ENCODE data around the gene NCKAP5. TPM values are rescaled to one million over a fixed set of nuclear protein-coding genes. Genes with fewer than 3 reads are reported as not detected.

NCKAP5 gene
- total RNA-seq, 2 donors from 2014 or later: not detected

DNA sequence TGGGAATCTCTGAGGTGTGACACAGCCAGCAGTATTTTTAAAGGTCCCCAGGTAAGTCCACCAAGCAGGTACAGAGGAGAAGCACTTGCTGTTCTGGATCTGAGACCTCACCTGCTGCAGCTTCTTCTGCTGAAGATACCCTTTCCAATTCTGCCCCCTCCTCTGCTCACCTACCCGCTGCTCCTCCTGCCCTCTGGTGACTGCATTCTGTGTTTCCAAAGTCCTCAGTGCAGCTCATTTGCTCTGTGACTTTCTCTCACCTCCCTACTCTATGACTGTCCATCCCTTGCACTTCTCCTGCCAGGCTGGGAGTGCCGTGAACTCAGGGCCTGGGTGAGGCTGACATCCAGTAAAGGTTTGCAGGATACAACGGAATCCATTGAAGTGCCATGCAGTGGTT is 693.1 kb downstream of the NCKAP5 start:
- H3K4me1 Mint-ChIP-seq (ENCODE audit: low read depth in 2 of 2): no peaks in the 10 kb centered on the region
- no peak overlapping the region for H3K27ac Mint-ChIP-seq
- ATAC-seq: no peak
- H3K4me3 Mint-ChIP-seq: no peak overlapping the region
- H3K9me3 Mint-ChIP-seq: peaks cover 4% of the 10 kb centered on the region
- no peak for DNase-seq (ENCODE audit: low spot score)
- no peaks in the 10 kb centered on the region for H3K27me3 Mint-ChIP-seq
- H3K36me3 Mint-ChIP-seq: no peaks in the 10 kb centered on the region

GRCh38 chr2:132873738-132874137 is 694.5 kb downstream of the NCKAP5 start:
- peaks cover 8% of the 10 kb centered on the region for H3K9me3 Mint-ChIP-seq
- H3K27me3 Mint-ChIP-seq: no peaks in the 10 kb centered on the region
- no peak overlapping the region for H3K27ac Mint-ChIP-seq
- no peak for ATAC-seq
- no peaks in the 10 kb centered on the region for H3K4me1 Mint-ChIP-seq (ENCODE audit: low read depth in 2 of 2)
- no peaks in the 10 kb centered on the region for H3K36me3 Mint-ChIP-seq
- no peak overlapping the region for H3K4me3 Mint-ChIP-seq
- no peak for DNase-seq (ENCODE audit: low spot score)

DNA sequence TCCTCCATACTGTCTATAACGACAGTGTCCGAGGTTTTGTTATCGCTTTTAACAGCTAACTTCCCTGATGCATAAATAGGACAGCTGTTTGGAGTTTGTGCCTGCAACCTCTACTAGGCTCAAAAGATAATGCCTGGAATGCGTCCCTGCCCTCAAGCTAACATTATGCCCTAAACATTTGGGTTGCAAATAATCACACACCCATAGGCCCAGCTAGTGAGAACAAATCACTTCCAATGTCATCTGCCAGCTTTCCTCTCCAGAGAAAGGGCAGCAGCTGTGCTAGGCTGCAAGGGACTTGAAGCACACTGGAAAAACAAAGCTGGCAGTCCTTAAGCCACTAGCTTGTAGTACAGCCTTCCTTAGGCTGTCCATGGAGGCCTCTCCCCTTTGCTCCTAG is 696.4 kb downstream of the NCKAP5 start:
- no peak overlapping the region for H3K4me3 Mint-ChIP-seq
- H3K36me3 Mint-ChIP-seq: no peaks in the 10 kb centered on the region
- no peak for DNase-seq (ENCODE audit: low spot score)
- no peaks in the 10 kb centered on the region for H3K4me1 Mint-ChIP-seq (ENCODE audit: low read depth in 2 of 2)
- no peak overlapping the region for H3K27ac Mint-ChIP-seq
- H3K27me3 Mint-ChIP-seq: no peaks in the 10 kb centered on the region
- peaks cover 8% of the 10 kb centered on the region for H3K9me3 Mint-ChIP-seq
- no peak for ATAC-seq

DNA sequence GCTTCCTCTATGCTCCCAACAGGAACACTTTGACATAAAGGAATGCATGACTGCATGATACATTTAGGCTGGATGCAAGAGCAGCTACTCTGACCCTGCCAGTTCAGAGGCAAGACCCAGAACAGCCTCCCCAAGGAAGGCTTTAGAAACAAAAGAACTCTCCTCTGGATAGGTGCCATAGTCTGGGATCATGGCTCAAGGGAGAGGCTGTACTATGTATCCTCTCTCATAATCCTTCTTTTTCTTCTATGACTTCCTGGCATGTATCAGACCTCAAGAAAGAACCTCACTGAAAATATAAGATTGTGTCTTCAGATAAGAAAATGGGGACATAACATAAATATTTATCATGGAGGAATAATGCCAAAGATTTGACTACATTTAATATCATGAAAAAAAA is 704.3 kb downstream of the NCKAP5 start:
- ATAC-seq: no peak
- no peaks in the 10 kb centered on the region for H3K27me3 Mint-ChIP-seq
- peaks cover 5% of the 10 kb centered on the region for H3K9me3 Mint-ChIP-seq
- no peaks in the 10 kb centered on the region for H3K4me1 Mint-ChIP-seq (ENCODE audit: low read depth in 2 of 2)
- DNase-seq (ENCODE audit: low spot score): no peak
- no peak overlapping the region for H3K4me3 Mint-ChIP-seq
- H3K27ac Mint-ChIP-seq: no peak overlapping the region
- H3K36me3 Mint-ChIP-seq: no peaks in the 10 kb centered on the region

DNA sequence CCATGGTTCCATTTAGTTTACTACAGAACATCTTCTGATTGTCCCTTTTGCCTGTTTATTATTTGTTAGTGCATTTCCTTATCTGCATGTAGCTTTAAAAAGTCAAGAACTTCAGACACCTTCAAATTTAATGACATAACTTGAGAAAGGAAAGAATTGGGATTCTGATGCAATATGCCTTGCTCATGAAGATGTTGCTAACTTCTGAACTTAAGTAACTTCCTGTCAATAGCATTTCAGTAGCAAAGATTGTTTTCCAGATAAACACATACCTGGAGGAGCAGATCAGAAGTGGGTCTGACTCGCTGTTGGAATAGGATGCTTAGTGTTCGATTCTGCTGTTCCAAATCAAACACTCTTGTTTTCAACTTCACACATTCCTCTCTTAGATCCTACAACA is 708.0 kb downstream of the NCKAP5 start:
- DNase-seq (ENCODE audit: low spot score) (no peak), ATAC-seq (no peak)
- Mint-ChIP-seq H3K27me3 (no peaks in the 10 kb centered on the region), H3K4me3 (no peak overlapping the region), H3K27ac (no peak overlapping the region), H3K9me3 (peaks cover 5% of the 10 kb centered on the region), H3K36me3 (no peaks in the 10 kb centered on the region), H3K4me1 (ENCODE audit: low read depth in 2 of 2) (no peaks in the 10 kb centered on the region)

GRCh38 chr2:132859590-132859989 is 708.7 kb downstream of the NCKAP5 start:
- Mint-ChIP-seq H3K27me3 (no peaks in the 10 kb centered on the region), H3K4me1 (ENCODE audit: low read depth in 2 of 2) (no peaks in the 10 kb centered on the region), H3K27ac (no peak overlapping the region), H3K9me3 (peaks cover 5% of the 10 kb centered on the region), H3K4me3 (no peak overlapping the region), H3K36me3 (no peaks in the 10 kb centered on the region)
- DNase-seq (ENCODE audit: low spot score): no peak
- ATAC-seq: no peak

DNA sequence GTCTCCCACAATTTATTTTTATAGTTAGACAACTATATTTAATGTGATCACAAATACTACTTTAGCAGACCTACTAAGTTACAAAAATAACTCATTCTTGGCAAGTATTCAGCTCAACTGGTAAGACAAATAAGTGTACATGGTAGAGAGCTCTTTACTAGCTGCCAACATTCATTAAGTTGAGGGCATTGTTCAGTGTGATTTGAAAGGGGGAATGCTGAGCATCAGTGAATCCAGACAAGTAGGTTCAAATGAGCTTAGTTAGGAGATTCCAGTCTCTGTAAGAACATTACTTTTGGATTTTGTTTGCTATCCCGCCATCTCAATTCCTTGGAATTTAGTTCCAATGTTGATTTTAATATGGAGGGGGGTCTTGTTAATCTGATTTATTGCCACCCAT is 710.9 kb downstream of the NCKAP5 start:
- Mint-ChIP-seq H3K27ac (no peak overlapping the region), H3K9me3 (peaks cover 5% of the 10 kb centered on the region), H3K27me3 (no peaks in the 10 kb centered on the region), H3K4me1 (ENCODE audit: low read depth in 2 of 2) (no peaks in the 10 kb centered on the region), H3K4me3 (no peak overlapping the region), H3K36me3 (no peaks in the 10 kb centered on the region)
- ATAC-seq: no peak
- no peak for DNase-seq (ENCODE audit: low spot score)

DNA sequence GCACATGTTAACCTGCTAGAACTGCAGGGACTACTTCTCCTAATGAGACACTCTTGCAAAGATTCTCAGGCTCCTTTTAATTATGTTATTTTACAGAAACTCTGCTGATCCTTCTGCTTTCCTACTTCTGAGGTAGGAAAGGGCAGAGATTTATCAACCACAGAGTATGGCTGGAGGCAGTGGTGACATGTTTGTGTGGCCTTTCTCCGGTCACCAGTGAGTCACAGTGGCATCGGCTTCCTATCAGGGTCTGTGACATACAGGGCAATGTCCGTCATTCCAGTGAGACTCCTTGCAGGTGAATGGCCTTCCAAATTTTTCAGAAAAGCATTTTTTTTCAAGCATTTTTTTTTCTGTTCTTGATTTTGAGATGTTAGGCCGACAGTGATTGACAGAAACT is 717.6 kb downstream of the NCKAP5 start:
- Mint-ChIP-seq H3K27me3 (no peaks in the 10 kb centered on the region), H3K4me3 (no peak overlapping the region), H3K4me1 (ENCODE audit: low read depth in 2 of 2) (no peaks in the 10 kb centered on the region), H3K9me3 (no peaks in the 10 kb centered on the region), H3K36me3 (no peaks in the 10 kb centered on the region), H3K27ac (no peak overlapping the region)
- no peak for DNase-seq (ENCODE audit: low spot score)
- no peak for ATAC-seq

DNA sequence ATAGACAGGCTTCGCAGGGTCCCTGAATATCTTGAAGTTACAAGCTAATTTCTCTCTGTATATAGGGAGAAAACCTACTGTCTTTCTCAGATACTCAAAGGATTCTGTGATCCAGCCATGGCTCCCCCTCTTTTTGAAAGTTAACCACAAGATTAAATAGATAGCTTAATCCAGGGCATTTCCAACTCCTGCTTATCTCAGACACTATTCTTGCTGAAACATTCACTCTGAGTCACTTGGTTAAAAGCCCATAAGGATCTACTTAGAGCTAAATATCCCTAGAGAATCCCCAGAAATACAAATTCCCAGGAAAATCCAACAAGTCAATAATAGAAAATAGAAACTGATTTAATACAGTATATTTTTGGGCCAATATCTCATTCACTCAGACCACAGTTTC is 719.1 kb downstream of the NCKAP5 start:
- no peaks in the 10 kb centered on the region for H3K36me3 Mint-ChIP-seq

DNA sequence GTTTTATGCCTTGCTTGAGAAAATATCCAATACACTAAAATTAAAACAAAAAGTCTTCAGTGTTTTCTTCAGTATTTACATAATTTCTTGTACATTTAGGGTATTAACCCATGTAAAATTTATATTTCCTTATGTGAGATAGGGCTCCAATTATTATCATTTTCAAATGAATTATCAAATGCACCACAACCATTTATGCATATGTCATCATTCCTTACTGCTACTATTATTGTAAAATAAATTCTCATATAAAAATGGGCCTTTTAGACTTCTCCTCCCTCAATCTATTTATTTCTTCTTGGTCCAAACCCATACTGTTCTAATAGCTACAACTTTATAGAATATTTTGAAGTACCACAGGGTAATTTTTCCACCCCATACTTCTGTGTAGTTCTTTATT is 722.9 kb downstream of the NCKAP5 start:
- H3K27me3 Mint-ChIP-seq: no peaks in the 10 kb centered on the region
- H3K27ac Mint-ChIP-seq: no peak overlapping the region
- no peaks in the 10 kb centered on the region for H3K9me3 Mint-ChIP-seq
- no peak for DNase-seq (ENCODE audit: low spot score)
- no peak for ATAC-seq
- no peaks in the 10 kb centered on the region for H3K36me3 Mint-ChIP-seq
- H3K4me3 Mint-ChIP-seq: no peak overlapping the region
- H3K4me1 Mint-ChIP-seq (ENCODE audit: low read depth in 2 of 2): no peaks in the 10 kb centered on the region

More for the DNA sequence above, 719.1 kb downstream of the NCKAP5 start:
- H3K4me1 Mint-ChIP-seq (ENCODE audit: low read depth in 2 of 2): no peaks in the 10 kb centered on the region
- H3K4me3 Mint-ChIP-seq: no peak overlapping the region
- DNase-seq (ENCODE audit: low spot score) (no peak), ATAC-seq (no peak)
- H3K27me3 Mint-ChIP-seq: no peaks in the 10 kb centered on the region
- H3K9me3 Mint-ChIP-seq: no peaks in the 10 kb centered on the region
- no peak overlapping the region for H3K27ac Mint-ChIP-seq

- Mint-ChIP-seq H3K4me3 (no peak overlapping the region), H3K27me3 (no peaks in the 10 kb centered on the region), H3K4me1 (ENCODE audit: low read depth in 2 of 2) (no peaks in the 10 kb centered on the region), H3K27ac (no peak overlapping the region), H3K36me3 (no peaks in the 10 kb centered on the region), H3K9me3 (peaks cover 3% of the 10 kb centered on the region)
- ATAC-seq (no peak), DNase-seq (ENCODE audit: low spot score) (no peak)
Observed at GRCh38 chr2:132844585-132844984, 723.7 kb downstream of the NCKAP5 start.

DNA sequence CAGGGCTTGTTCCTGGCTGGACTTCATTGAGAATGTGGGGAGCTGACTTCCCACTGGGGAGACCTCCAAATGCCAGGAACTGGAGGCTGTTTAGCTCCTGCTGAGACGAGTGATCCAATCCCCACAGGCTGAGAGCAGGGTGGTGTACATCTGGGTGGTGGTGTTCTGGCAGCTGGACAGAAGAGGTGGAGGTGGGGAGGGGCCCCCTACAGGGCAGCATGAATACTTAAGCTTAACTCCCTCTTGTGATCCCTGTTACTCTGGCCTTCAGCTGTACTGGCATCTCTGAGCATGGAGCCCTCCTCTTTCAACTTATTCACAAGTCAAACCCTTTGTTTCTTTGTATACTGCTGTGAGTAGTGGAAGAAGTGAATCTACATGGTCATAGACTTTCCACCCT is 730.5 kb downstream of the NCKAP5 start:
- Mint-ChIP-seq H3K27me3 (no peaks in the 10 kb centered on the region), H3K4me1 (ENCODE audit: low read depth in 2 of 2) (no peaks in the 10 kb centered on the region), H3K27ac (no peak overlapping the region), H3K4me3 (no peak overlapping the region), H3K9me3 (peaks cover 17% of the 10 kb centered on the region), H3K36me3 (peaks cover 8% of the 10 kb centered on the region)
- no peak for DNase-seq (ENCODE audit: low spot score)
- ATAC-seq: no peak

DNA sequence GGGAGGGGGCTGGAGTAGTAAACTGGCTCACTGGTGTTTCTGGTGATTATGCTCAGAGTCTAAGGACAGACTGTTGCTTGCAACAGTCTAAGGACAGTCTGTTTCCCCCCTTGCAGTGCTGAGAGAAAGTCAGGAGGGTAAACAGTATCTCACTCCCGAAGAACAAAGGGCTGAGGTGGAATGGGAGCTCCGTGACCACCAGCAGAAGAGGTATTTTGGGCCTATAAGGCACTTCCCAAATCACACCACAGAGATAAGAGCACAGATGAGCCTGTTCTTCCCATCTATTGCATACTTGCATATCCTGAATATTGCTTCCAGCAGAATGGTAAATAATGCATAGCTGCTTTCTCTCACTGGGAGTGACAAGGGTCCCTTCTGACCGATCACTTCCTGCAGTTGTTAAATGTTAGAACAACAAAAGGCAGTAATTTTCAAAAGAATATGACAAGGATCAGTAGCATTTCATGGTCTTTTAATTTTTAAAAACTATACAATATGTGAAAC is 737.9 kb downstream of the NCKAP5 start:
- Mint-ChIP-seq H3K9me3 (peaks cover 9% of the 10 kb centered on the region), H3K27ac (no peak overlapping the region), H3K4me1 (ENCODE audit: low read depth in 2 of 2) (no peaks in the 10 kb centered on the region), H3K4me3 (no peak overlapping the region), H3K27me3 (no peaks in the 10 kb centered on the region), H3K36me3 (peaks cover 4% of the 10 kb centered on the region)
- no peak for DNase-seq (ENCODE audit: low spot score)
- ATAC-seq: no peak

DNA sequence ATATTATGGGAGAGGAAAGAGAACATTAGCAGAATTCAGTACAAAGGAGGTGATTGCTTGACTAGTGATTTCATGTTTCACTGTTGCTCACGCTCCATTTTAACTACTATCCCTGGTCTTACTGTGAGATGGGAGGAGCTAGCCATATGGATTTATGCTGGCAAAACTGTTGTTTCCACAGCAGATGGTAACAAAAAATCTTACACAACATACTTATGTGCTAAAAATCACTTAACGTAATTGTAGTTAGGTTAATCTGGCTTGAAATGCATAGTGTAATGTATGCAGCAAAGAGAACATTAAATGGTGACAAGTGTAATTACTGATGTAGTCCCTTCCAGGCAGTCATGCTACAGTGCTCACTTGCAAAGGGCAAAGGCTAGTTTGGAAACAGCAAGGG is 742.7 kb downstream of the NCKAP5 start:
- Mint-ChIP-seq H3K27me3 (no peaks in the 10 kb centered on the region), H3K9me3 (no peaks in the 10 kb centered on the region), H3K4me1 (ENCODE audit: low read depth in 2 of 2) (no peaks in the 10 kb centered on the region), H3K36me3 (no peaks in the 10 kb centered on the region), H3K27ac (no peak overlapping the region), H3K4me3 (no peak overlapping the region)
- DNase-seq (ENCODE audit: low spot score) (no peak), ATAC-seq (no peak)

GRCh38 chr2:132824716-132825115 is 743.5 kb downstream of the NCKAP5 start:
- DNase-seq (ENCODE audit: low spot score): no peak
- Mint-ChIP-seq H3K9me3 (no peaks in the 10 kb centered on the region), H3K4me3 (no peak overlapping the region), H3K27me3 (no peaks in the 10 kb centered on the region), H3K4me1 (ENCODE audit: low read depth in 2 of 2) (no peaks in the 10 kb centered on the region), H3K36me3 (no peaks in the 10 kb centered on the region), H3K27ac (no peak overlapping the region)
- ATAC-seq: no peak

Measured in natural killer cell treated with Interleukin-12 subunit alpha and Interleukin-12 subunit beta and Interleukin-15 and Interleukin-18, amount 100 ng/mL, for 72 hours (primary cell).